HFFc6 (cell line): ENCODE results near the gene GGPS1. TPM values are rescaled to one million over a fixed set of nuclear protein-coding genes. Genes with fewer than 3 reads are reported as not detected.

ENCODE experiments used
- DNase-seq: peaks from one replicate; pipeline ENCODE4 v3.0.0-alpha.2; 2018
- H3K27ac Mint-ChIP-seq: 2 replicates; pipeline ENCODE4 v1.8.0; 2020; ENCODE audit warnings: mild to moderate bottlenecking, mixed read lengths
- H3K27me3 Mint-ChIP-seq: 2 replicates; pipeline ENCODE4 v1.8.0; 2021; ENCODE audit warnings: mild to moderate bottlenecking, moderate library complexity, mixed read lengths; ENCODE audit not compliant: insufficient read depth
- H3K36me3 Mint-ChIP-seq: 2 replicates; pipeline ENCODE4 v1.8.0; 2021; ENCODE audit warnings: low read depth, mixed read lengths
- H3K4me1 Mint-ChIP-seq: 2 replicates; pipeline ENCODE4 v1.8.0; 2020; ENCODE audit warnings: low read depth, mixed read lengths
- H3K4me3 Mint-ChIP-seq: 2 replicates; pipeline ENCODE4 v1.8.0; 2020; ENCODE audit warnings: mild to moderate bottlenecking, moderate library complexity, mixed read lengths
- H3K9me3 Mint-ChIP-seq: 2 replicates; pipeline ENCODE4 v1.8.0; 2020; ENCODE audit warnings: mild to moderate bottlenecking, mixed read lengths
- CTCF ChIP-seq: fragments of 200-600 bp; sonication (generic); IDR thresholded peaks from 2 replicates; pipeline ENCODE4 v1.5.0; 2021; ENCODE audit warnings: antibody characterized with exemption, mild to moderate bottlenecking
- total RNA-seq, 6 experiments: library from RNA; stranded (reverse); fragmentation: NEBNext Ultra II Directional; extraction: Animal tissue kit (Norgen Biotek cat#: 25700); gene quantifications; 2 replicates in 1 of 6; 3 replicates in 5 of 6; pipeline ENCODE4 v1.2.3, GENCODE V29; 2021

GGPS1 gene
- total RNA-seq, 6 experiments from 2014 or later = 24.9 to 31.0 (median 26.7) TPM

GRCh38 chr1:235313262-235313661 lies 15.1 kb upstream of the GGPS1 start:
- DNase-seq = no peak
- peaks cover 27% of the 10 kb centered on the region for H3K4me1 Mint-ChIP-seq
- no peaks in the 10 kb centered on the region for H3K9me3 Mint-ChIP-seq
- H3K36me3 Mint-ChIP-seq = no peaks in the 10 kb centered on the region
- H3K4me3 Mint-ChIP-seq = no peak overlapping the region
- H3K27ac Mint-ChIP-seq = peak overlapping the region; percentile 40
- no peaks in the 10 kb centered on the region for H3K27me3 Mint-ChIP-seq
- TF ChIP-seq CTCF = no peak

GRCh38 chr1:235313931-235314678 lies 14.3 kb upstream of the GGPS1 start:
- H3K4me1 Mint-ChIP-seq = peaks cover 34% of the 10 kb centered on the region
- H3K36me3 Mint-ChIP-seq = peaks cover 7% of the 10 kb centered on the region
- no peaks in the 10 kb centered on the region for H3K9me3 Mint-ChIP-seq
- no peak for TF ChIP-seq CTCF
- H3K27ac Mint-ChIP-seq = peak overlapping the region; percentile 40
- DNase-seq = no peak
- no peaks in the 10 kb centered on the region; the same call in 1 of the 2 replicates for H3K27me3 Mint-ChIP-seq
- H3K4me3 Mint-ChIP-seq = peak overlapping the region; percentile 57; the same call in 1 of the 2 replicates

GRCh38 chr1:235315173-235315572 lies 13.2 kb upstream of the GGPS1 start:
- no peak overlapping the region for H3K27ac Mint-ChIP-seq
- no peaks in the 10 kb centered on the region; the same call in 1 of the 2 replicates for H3K27me3 Mint-ChIP-seq
- H3K9me3 Mint-ChIP-seq = no peaks in the 10 kb centered on the region
- TF ChIP-seq CTCF = no peak
- peaks cover 38% of the 10 kb centered on the region for H3K4me1 Mint-ChIP-seq
- H3K36me3 Mint-ChIP-seq = peaks cover 12% of the 10 kb centered on the region
- no peak overlapping the region for H3K4me3 Mint-ChIP-seq
- no peak for DNase-seq

- no peak for DNase-seq
- peaks cover 43% of the 10 kb centered on the region for H3K4me1 Mint-ChIP-seq
- no peaks in the 10 kb centered on the region for H3K9me3 Mint-ChIP-seq
Observed at GRCh38 chr1:235315735-235316134, 12.6 kb upstream of the GGPS1 start.

GRCh38 chr1:235317168-235317567 lies 11.2 kb upstream of the GGPS1 start:
- H3K36me3 Mint-ChIP-seq = peaks cover 22% of the 10 kb centered on the region
- H3K27ac Mint-ChIP-seq = peak overlapping the region; percentile 45
- no peak for TF ChIP-seq CTCF
- peak overlapping the region; percentile 52 for H3K4me3 Mint-ChIP-seq
- H3K27me3 Mint-ChIP-seq = no peaks in the 10 kb centered on the region; the same call in none of the 2 replicates
- no peaks in the 10 kb centered on the region for H3K9me3 Mint-ChIP-seq
- H3K4me1 Mint-ChIP-seq = peaks cover 48% of the 10 kb centered on the region
- no peak for DNase-seq

More at GRCh38 chr1:235315735-235316134, 12.6 kb upstream of the GGPS1 start:
- peaks cover 18% of the 10 kb centered on the region for H3K36me3 Mint-ChIP-seq
- no peak overlapping the region for H3K4me3 Mint-ChIP-seq
- peak; percentile 25; the same call in 1 of the 2 replicates for TF ChIP-seq CTCF
- H3K27ac Mint-ChIP-seq = no peak overlapping the region
- no peaks in the 10 kb centered on the region; the same call in 1 of the 2 replicates for H3K27me3 Mint-ChIP-seq
